ENCODE measurements around the gene IQGAP3.

Gene IQGAP3

GRCh38 chr1:156487862-156488261, 84.5 kb downstream of the IQGAP3 start:
- H3K36me3 Mint-ChIP-seq (ENCODE audit: low read depth): peaks cover 7% of the 10 kb centered on the region

GRCh38 chr1:156486421-156487344, 85.7 kb downstream of the IQGAP3 start:
- no peaks in the 10 kb centered on the region for H3K9me3 Mint-ChIP-seq
- H3K4me3 Mint-ChIP-seq: no peak overlapping the region
- no peak for TF ChIP-seq CTCF (IDR thresholded peaks at IDR 0.05; ENCODE audit: unreplicated experiment in 3 of 3)
- H3K27ac Mint-ChIP-seq: no peak overlapping the region
- no peaks in the 10 kb centered on the region for H3K27me3 Mint-ChIP-seq (ENCODE audit: low read depth)
- peaks cover 15% of the 10 kb centered on the region for H3K36me3 Mint-ChIP-seq (ENCODE audit: low read depth)
- H3K4me1 Mint-ChIP-seq: peaks cover 60% of the 10 kb centered on the region

More at GRCh38 chr1:156487862-156488261, 84.5 kb downstream of the IQGAP3 start:
- no peak for TF ChIP-seq CTCF (IDR thresholded peaks at IDR 0.05; ENCODE audit: unreplicated experiment in 3 of 3)
- Mint-ChIP-seq H3K9me3 (no peaks in the 10 kb centered on the region), H3K27ac (peak overlapping the region in 1 of 3 experiments; percentile 80), H3K4me3 (no peak overlapping the region), H3K4me1 (peaks cover 71% of the 10 kb centered on the region), H3K27me3 (ENCODE audit: low read depth) (no peaks in the 10 kb centered on the region)

- no peak overlapping the region for H3K27ac Mint-ChIP-seq
- H3K4me1 Mint-ChIP-seq: peaks cover 53% of the 10 kb centered on the region
- H3K4me3 Mint-ChIP-seq: no peak overlapping the region
- TF ChIP-seq CTCF (IDR thresholded peaks at IDR 0.05; ENCODE audit: unreplicated experiment in 3 of 3): no peak
- peaks cover 21% of the 10 kb centered on the region for H3K36me3 Mint-ChIP-seq (ENCODE audit: low read depth)
- peaks cover 2% of the 10 kb centered on the region for H3K27me3 Mint-ChIP-seq (ENCODE audit: low read depth)
- H3K9me3 Mint-ChIP-seq: no peaks in the 10 kb centered on the region
Measured at GRCh38 chr1:156485984-156486383, 86.4 kb downstream of the IQGAP3 start.

- Mint-ChIP-seq H3K4me3 (no peak overlapping the region), H3K4me1 (peaks cover 49% of the 10 kb centered on the region), H3K27me3 (ENCODE audit: low read depth) (peaks cover 4% of the 10 kb centered on the region), H3K9me3 (no peaks in the 10 kb centered on the region), H3K27ac (no peak overlapping the region), H3K36me3 (ENCODE audit: low read depth) (peaks cover 32% of the 10 kb centered on the region)
- no peak for TF ChIP-seq CTCF (IDR thresholded peaks at IDR 0.05; ENCODE audit: unreplicated experiment in 3 of 3)
Measured at GRCh38 chr1:156484480-156485058, 87.8 kb downstream of the IQGAP3 start.

GRCh38 chr1:156483397-156483796, 89.0 kb downstream of the IQGAP3 start:
- H3K4me1 Mint-ChIP-seq: peaks cover 37% of the 10 kb centered on the region
- H3K36me3 Mint-ChIP-seq (ENCODE audit: low read depth): peaks cover 39% of the 10 kb centered on the region
- no peaks in the 10 kb centered on the region for H3K9me3 Mint-ChIP-seq
- peaks cover 4% of the 10 kb centered on the region for H3K27me3 Mint-ChIP-seq (ENCODE audit: low read depth)
- no peak overlapping the region for H3K4me3 Mint-ChIP-seq
- no peak for TF ChIP-seq CTCF (IDR thresholded peaks at IDR 0.05; ENCODE audit: unreplicated experiment in 3 of 3)
- H3K27ac Mint-ChIP-seq: no peak overlapping the region

Data from nephron (organoid).